HG02588 (cell line): Measurements from ENCODE around the gene OR4N2.
"Not testable (repeated sequence)": the region's sequence is repeated elsewhere in the genome, so short reads cannot be mapped to it uniquely, and the experiment has no call there.

Source experiments
- ATAC-seq: cut with Tn5 transposase; IDR thresholded peaks from one replicate; pipeline ENCODE4 v1.9.1; 2021; ENCODE audit warnings: mild to moderate bottlenecking, moderate library complexity; ENCODE audit not compliant: unreplicated experiment

The OR4N2 gene

DNA sequence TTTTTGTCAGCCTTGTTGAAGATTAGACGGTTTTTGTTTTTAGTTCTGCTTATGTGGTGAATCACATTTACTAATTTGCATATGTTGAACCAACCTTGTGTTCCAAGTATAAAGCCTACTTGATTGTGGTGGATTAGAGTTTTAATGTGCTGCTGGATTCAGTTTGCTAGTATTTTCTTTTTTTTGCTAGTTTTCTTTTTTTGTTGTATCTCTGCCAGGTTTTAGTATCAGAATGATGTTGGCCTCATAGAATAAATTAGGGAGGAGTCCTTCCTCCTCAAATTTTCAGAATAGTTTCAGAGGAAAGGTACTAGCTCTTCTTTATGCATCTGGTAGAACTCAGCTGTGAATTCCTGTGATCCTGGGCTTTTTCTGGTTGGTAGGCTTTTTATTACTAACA, at the start of gene OR4N2:
TSS of gene OR4N2 (plus strand) at position 301 of the 400 bp plus-strand sequence. CDS start 23,679 bp downstream, outside the sequence.
- not testable (repeated sequence) for ATAC-seq

DNA sequence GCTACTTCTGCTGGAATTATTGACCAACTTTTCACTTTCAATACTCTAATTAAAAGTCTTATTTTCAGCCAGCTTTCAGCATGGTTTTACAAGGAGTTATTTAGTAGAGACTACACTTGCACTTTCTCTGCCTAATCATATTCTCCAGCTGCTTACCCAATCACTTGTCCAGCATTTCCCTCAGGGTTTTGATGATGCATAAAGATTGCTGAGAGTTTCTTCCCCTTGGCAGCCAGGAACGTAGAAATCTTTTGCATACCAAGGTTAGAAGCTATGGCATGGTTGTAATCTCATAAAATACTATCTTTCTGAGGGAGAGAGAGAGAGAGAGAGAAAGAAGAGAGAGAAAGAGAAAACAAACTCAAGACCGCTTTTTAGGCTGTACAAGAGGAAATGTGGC, 49.4 kb upstream of the OR4N2 start:
- ATAC-seq: no peak

DNA sequence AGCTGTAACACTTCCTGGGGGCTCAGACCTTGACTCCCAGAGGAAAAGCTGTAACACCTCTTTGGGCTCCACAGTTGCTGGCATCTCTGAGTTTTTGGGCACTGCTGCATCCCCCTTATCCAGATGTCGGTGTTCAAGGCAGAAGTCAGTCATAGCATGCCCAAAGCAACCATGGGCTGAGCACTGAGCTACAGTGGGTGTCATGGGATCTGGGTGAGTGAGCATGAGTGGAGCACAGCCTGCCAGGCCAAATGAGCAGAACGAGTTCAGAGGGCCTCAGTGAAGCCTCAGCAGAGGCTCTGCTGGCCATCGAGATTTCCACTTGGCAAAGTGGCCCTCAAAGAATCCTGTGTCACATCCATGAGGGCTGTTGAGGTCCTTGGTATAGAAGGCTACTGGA, 32.1 kb upstream of the OR4N2 start:
- not testable (repeated sequence) for ATAC-seq

DNA sequence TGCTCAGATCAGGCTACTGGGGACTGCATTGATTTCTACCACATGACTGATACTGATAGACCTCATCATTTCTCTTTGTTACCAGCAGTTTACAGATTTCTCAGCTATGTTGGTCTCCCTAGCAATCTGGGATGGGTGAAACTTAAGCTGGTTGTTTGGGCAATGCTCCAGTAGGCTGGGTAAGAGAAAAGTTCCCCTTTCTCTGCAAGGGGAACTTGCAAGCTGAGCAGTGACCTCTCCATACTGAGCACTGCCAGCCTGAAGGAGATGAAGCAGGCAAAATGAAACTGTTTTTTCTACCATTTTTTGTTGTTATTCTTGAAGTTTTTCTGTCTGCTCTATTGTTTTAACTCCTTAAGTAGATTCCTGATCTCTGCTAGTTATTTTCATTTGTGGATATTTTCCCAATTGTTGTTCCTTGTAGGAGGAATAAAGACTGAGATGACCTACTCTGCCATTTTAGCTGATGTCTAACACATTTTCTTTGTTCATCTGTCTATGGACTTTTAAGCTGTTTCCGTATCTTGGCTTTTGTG, 31.6 kb upstream of the OR4N2 start:
- ATAC-seq: no peak

DNA sequence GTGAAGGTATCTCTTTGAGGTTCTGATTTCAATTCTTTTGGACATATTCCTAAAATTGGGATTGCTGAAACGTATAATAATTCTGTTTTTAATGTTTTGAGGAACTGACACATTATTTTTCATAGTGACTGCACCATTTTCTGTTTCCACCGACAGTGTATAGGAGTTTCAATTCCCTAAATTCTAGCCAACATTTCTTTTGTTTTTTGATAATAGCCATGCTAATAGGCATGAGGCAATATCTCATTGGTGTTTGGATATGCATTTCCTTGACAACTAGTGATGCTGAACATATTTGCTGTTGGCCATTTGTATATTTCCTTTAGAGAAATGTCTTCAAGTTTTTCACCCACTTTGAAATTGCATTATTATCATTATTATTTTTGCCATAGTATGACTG, 31.1 kb upstream of the OR4N2 start:
- not testable (repeated sequence) for ATAC-seq

- ATAC-seq: not testable (repeated sequence)
Measured at GRCh38 chr14:19773204-19773603, 30.4 kb upstream of the OR4N2 start, which contains the start of gene OR4M1. TSS of gene OR4M1 (plus strand) at chr14:19773504. CDS start at chr14:19780323, 6,819 bp downstream.

DNA sequence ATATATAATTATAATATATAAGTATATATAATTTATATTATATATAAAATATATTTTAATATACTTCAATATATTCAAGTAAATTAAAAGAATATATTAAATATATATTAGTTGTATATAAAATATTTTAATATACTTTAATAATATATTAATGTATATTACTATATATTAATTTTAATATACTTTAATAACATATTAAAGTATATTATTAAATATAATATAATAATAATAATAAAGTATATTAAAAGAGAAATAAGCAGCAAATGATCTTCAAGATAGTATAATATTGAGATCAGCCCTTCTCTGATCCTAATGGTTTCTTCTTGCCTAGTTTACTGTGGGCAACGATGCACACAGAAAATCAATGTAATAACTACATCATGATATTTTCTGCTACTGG, 28.0 kb upstream of the OR4N2 start:
- no peak for ATAC-seq

GRCh38 chr14:19785848-19786247, 17.7 kb upstream of the OR4N2 start:
- ATAC-seq: not testable (repeated sequence)

GRCh38 chr14:19787318-19787717, 16.3 kb upstream of the OR4N2 start:
- ATAC-seq: not testable (repeated sequence)

GRCh38 chr14:19788150-19788549, 15.4 kb upstream of the OR4N2 start:
- not testable (repeated sequence) for ATAC-seq

- not testable (repeated sequence) for ATAC-seq
Measured at GRCh38 chr14:19796520-19797108, 7.0 kb upstream of the OR4N2 start.

DNA sequence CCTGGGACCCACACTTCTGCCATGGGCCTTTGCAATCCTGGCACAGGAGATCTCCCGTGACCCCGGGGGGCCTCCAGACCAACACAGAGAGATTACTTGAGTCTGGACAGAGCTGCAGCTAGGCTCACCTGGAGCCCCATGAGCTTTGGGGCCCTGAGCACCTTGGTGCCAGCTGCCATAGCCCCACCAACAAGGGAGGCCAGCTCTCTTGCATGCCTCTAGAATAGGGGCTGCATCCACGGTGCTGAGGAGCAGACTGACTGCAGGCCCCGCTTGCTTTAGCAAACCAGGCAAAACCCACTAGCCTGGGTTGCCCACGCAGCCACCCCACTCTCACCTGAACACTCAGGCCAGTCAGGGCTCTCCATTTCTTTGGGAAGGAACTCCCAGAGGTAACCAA, 3.7 kb upstream of the OR4N2 start:
- no peak for ATAC-seq

DNA sequence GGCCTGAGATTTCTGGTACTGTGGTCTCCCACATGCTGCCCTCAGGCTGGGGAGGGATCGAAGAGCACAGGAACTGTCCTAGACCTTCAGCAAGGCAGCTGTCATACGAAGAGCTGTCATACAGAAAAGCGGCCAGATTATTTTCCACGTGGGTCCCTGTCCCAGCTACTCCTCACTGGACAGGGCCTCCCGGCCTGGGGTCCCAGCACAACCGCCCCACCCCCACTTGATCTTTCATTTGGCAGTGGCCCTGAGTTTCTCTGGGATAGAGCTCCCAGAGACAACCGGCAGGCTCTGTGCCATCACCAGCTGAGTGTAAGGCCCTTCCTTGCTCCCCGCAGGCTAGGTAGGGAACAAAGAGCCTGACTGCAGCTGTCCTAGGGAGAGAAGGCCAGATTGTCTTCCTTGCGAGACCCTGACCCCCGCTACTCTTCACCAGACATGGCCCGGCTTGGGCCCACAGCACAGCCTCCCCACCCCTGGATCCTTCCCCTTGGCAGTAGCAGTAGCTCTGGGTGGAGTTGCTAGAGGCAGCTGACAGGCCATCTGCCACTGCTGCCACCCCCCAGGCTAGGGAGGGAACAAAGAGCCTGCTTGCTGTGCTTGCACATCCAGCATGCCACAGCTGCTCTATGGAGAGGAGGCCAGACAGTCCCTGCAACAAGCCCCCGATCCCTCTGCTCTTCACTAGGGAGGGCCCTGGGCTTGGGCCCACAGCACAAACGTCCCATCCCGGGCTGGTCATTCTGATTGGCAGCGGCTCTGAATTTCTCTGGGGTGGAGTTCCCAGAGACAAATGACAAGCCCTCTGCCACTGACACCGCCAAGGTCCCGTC, 3.1 kb upstream of the OR4N2 start:
- ATAC-seq: no peak

GRCh38 chr14:19801118-19801464, 2.5 kb upstream of the OR4N2 start:
- ATAC-seq: no peak

- ATAC-seq: not testable (repeated sequence)
Measured at GRCh38 chr14:19813171-19813920, 9.8 kb downstream of the OR4N2 start.

DNA sequence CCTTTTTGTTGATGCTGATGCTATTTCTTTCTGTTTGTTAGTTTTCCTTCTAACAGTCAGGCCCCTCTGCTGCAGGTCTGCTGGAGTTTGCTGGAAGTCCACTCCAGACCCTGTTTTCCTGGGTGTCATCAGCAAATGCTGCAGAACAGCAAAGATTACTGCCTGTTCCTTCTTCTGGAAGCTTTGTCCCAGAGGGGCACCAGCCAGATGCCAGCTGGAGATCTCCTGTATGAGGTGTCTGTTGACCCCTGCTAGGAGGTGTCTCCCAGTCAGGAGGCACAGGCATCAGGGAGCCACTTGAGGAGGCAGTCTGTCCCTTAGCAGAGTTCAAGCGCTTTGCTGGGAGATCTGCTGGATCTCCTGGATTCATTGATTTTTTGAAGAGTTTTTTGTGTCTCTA, 16.3 kb downstream of the OR4N2 start:
- not testable (repeated sequence) for ATAC-seq

DNA sequence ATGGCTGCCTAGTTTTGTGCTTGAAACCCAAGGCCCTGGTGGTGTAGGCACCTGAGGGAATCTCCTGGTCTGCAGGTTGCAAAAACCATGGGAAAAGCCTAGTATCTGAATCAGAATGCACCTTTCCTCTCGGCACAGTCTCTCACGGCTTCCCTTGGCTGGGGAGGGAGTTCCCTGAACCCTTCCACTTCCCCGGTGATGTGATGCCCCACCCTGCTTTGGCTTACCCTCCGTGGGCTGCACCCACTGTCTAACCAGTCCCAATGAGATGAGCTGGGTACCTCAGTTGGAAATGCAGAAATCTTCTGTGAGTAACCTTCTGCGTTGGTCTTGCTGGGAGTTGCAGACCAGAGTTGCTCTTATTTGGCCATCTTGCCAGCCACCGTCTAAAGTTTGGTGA, 17.4 kb downstream of the OR4N2 start:
- ATAC-seq: not testable (repeated sequence)

- ATAC-seq: no peak
Measured at GRCh38 chr14:19823178-19823577, 19.6 kb downstream of the OR4N2 start.

- no peak for ATAC-seq
Measured at GRCh38 chr14:19823765-19824164, 20.2 kb downstream of the OR4N2 start.

DNA sequence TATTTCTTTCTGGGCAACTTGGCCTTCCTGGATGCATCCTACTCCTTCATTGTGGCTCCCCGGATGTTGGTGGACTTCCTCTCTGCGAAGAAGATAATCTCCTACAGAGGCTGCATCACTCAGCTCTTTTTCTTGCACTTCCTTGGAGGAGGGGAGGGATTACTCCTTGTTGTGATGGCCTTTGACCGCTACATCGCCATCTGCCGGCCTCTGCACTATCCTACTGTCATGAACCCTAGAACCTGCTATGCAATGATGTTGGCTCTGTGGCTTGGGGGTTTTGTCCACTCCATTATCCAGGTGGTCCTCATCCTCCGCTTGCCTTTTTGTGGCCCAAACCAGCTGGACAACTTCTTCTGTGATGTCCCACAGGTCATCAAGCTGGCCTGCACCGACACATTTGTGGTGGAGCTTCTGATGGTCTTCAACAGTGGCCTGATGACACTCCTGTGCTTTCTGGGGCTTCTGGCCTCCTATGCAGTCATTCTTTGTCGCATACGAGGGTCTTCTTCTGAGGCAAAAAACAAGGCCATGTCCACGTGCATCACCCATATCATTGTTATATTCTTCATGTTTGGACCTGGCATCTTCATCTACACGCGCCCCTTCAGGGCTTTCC, 24.2 kb downstream of the OR4N2 start:
- not testable (repeated sequence) for ATAC-seq

GRCh38 chr14:19828314-19828713, 24.7 kb downstream of the OR4N2 start:
- no peak for ATAC-seq
